HepG2 (cell line): ENCODE results near the gene C2orf74. TPM values are rescaled to one million over a fixed set of nuclear protein-coding genes. Genes with fewer than 3 reads are reported as not detected.
A peak's percentile ranks its signal among the peaks of the same experiment; 100 is the strongest.

Experiments used
- E2F5 ChIP-seq: sonication (generic); formaldehyde crosslinking; conservative IDR thresholded peaks from 2 replicates; pipeline ENCODE4 v1.4.0; 2020; ENCODE audit warnings: missing genetic modification reagents
- HMG20B ChIP-seq: conservative IDR thresholded peaks from 2 replicates; pipeline ENCODE4 v1.6.1; 2016; ENCODE audit warnings: missing genetic modification reagents, missing compliant biosample characterization
- POLR2A ChIP-seq, 2 experiments: IDR thresholded peaks; 2 replicates each; pipeline ENCODE4 v1.6.1; 2011; ENCODE audit warnings: low read depth in 2 of 2, low read length in 2 of 2, mild to moderate bottlenecking in 1 of 2, moderate library complexity in 1 of 2; ENCODE audit not compliant: insufficient read depth in 1 of 2
- ZBTB37 ChIP-seq: sonication (generic); formaldehyde crosslinking; IDR thresholded peaks from 2 replicates; pipeline ENCODE4 v1.4.0; 2020; ENCODE audit warnings: mild to moderate bottlenecking, missing genetic modification reagents
- ZNF136 ChIP-seq: sonication (generic); formaldehyde crosslinking; IDR thresholded peaks from 2 replicates; pipeline ENCODE4 v1.8.1; 2022; ENCODE audit warnings: low read depth, mild to moderate bottlenecking, moderate library complexity, missing genetic modification reagents
- polyA plus RNA-seq, 8 experiments: library from polyadenylated mRNA; depleted of rRNA in 3 of 8; stranded (reverse) in 7 of 8; unstranded in 1 of 8; fragments of >200 nt; fragmentation: Illumina TruSeq in 4 of 8; extraction: Trizol in 4 of 8; gene quantifications; 2 replicates each; pipeline versions ENCODE4 v1.2.1 to v1.2.3, GENCODE V29; 2011 to 2016; ENCODE audit warnings: low read depth in 4 of 8, missing spikeins in 1 of 8, mixed read lengths in 1 of 8; ENCODE audit not compliant: insufficient read depth in 1 of 8
- total RNA-seq, 5 experiments: library from RNA; depleted of rRNA; stranded (reverse); fragments of >200 nt; fragmentation: Illumina TruSeq; extraction: Trizol; gene quantifications; 2 replicates each; pipeline ENCODE4 v1.2.3, GENCODE V29; 2016; ENCODE audit warnings: low read depth in 1 of 5
- TF ChIP-seq, protein P1 (sequence below): sonication (generic); formaldehyde crosslinking; IDR thresholded peaks from 2 replicates; pipeline ENCODE4 v1.4.0; 2020; ENCODE audit warnings: missing genetic modification reagents
- TF ChIP-seq, protein P2 (sequence below), 2 experiments: fragments of 450-650 bp in 1 of 2; sonication (generic) in 1 of 2; formaldehyde crosslinking in 1 of 2; IDR thresholded peaks; 2 replicates each; pipeline versions ENCODE4 v1.6.1 to v1.8.0; 2016 to 2022; ENCODE audit warnings: antibody characterized with exemption in 1 of 2, mild to moderate bottlenecking in 1 of 2, missing genetic modification reagents in 1 of 2

C2orf74 gene
- total and polyA plus RNA-seq, 2 of the 13 experiments (the other 11 are each of a cell fraction or from before 2014, with no cell fraction given) = 10.6 to 13.8 TPM

DNA sequence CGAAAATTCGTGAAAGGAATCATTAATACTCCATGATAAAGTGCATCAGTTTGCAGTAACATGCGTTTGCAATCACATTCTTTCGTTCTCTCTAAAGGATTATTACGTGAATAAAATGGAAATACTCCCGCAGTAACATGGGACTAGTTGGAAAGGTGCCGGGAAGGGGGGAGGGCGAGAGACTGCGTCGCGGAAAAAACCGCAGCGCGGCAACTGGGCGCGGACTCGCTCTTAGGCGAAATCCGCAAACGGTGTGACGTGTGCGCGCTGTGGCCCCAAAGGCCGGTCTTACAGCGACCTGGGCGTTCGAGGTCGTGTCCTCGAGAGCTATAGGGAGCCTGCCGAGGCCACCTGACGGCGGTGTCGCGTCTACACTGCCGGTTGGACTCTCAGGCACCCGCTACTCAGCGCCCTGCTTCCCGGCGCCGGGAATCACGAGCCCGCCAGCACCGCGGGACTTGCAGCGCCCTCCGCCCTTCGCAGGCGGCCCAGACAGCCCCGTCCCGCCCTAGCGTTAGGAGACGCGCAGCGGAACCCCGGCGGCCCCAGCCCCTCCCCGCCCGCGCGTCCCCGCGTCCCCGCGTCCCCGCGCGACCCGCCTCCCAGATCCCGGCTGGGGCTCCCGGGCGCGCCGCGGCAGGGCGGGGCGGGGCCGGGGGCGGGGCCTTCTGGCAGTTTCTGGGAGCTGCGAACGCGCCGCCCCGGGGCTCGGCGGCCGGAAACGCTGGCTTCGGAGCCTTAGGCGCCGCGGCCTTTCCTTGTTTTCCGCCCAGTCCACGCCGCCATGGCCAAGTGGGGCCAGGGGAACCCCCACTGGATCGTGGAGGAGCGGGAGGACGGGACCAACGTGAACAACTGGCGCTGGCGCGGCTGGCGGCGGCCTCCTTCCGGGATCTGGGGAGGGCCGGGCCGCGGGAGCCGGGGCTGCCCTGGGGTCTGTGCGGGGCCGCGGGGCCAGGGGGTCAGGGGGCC is 15.1 kb downstream of the C2orf74 start (continued):
- TF ChIP-seq HMG20B (CRISPR knock-in tag) = peak; percentile 65; the same call in 1 of the 2 replicates
- peak; percentile 25; the same call in 1 of the 2 replicates for TF ChIP-seq ZBTB37 (CRISPR knock-in tag)
- peak; percentile 96 to 99 for TF ChIP-seq POLR2A (IDR thresholded peaks at IDR 0.05; ENCODE audit: insufficient read depth in 1 of 2, low read depth in 2 of 2, low read length in 2 of 2)
- TF ChIP-seq, protein P1, sequence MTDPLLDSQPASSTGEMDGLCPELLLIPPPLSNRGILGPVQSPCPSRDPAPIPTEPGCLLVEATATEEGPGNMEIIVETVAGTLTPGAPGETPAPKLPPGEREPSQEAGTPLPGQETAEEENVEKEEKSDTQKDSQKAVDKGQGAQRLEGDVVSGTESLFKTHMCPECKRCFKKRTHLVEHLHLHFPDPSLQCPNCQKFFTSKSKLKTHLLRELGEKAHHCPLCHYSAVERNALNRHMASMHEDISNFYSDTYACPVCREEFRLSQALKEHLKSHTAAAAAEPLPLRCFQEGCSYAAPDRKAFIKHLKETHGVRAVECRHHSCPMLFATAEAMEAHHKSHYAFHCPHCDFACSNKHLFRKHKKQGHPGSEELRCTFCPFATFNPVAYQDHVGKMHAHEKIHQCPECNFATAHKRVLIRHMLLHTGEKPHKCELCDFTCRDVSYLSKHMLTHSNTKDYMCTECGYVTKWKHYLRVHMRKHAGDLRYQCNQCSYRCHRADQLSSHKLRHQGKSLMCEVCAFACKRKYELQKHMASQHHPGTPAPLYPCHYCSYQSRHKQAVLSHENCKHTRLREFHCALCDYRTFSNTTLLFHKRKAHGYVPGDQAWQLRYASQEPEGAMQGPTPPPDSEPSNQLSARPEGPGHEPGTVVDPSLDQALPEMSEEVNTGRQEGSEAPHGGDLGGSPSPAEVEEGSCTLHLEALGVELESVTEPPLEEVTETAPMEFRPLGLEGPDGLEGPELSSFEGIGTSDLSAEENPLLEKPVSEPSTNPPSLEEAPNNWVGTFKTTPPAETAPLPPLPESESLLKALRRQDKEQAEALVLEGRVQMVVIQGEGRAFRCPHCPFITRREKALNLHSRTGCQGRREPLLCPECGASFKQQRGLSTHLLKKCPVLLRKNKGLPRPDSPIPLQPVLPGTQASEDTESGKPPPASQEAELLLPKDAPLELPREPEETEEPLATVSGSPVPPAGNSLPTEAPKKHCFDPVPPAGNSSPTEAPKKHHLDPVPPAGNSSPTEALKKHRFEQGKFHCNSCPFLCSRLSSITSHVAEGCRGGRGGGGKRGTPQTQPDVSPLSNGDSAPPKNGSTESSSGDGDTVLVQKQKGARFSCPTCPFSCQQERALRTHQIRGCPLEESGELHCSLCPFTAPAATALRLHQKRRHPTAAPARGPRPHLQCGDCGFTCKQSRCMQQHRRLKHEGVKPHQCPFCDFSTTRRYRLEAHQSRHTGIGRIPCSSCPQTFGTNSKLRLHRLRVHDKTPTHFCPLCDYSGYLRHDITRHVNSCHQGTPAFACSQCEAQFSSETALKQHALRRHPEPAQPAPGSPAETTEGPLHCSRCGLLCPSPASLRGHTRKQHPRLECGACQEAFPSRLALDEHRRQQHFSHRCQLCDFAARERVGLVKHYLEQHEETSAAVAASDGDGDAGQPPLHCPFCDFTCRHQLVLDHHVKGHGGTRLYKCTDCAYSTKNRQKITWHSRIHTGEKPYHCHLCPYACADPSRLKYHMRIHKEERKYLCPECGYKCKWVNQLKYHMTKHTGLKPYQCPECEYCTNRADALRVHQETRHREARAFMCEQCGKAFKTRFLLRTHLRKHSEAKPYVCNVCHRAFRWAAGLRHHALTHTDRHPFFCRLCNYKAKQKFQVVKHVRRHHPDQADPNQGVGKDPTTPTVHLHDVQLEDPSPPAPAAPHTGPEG = peak; percentile 95
- TF ChIP-seq, protein P2, sequence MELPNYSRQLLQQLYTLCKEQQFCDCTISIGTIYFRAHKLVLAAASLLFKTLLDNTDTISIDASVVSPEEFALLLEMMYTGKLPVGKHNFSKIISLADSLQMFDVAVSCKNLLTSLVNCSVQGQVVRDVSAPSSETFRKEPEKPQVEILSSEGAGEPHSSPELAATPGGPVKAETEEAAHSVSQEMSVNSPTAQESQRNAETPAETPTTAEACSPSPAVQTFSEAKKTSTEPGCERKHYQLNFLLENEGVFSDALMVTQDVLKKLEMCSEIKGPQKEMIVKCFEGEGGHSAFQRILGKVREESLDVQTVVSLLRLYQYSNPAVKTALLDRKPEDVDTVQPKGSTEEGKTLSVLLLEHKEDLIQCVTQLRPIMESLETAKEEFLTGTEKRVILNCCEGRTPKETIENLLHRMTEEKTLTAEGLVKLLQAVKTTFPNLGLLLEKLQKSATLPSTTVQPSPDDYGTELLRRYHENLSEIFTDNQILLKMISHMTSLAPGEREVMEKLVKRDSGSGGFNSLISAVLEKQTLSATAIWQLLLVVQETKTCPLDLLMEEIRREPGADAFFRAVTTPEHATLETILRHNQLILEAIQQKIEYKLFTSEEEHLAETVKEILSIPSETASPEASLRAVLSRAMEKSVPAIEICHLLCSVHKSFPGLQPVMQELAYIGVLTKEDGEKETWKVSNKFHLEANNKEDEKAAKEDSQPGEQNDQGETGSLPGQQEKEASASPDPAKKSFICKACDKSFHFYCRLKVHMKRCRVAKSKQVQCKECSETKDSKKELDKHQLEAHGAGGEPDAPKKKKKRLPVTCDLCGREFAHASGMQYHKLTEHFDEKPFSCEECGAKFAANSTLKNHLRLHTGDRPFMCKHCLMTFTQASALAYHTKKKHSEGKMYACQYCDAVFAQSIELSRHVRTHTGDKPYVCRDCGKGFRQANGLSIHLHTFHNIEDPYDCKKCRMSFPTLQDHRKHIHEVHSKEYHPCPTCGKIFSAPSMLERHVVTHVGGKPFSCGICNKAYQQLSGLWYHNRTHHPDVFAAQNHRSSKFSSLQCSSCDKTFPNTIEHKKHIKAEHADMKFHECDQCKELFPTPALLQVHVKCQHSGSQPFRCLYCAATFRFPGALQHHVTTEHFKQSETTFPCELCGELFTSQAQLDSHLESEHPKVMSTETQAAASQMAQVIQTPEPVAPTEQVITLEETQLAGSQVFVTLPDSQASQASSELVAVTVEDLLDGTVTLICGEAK (IDR thresholded peaks at IDR 0.05) = no peak
- TF ChIP-seq, protein P2 (CRISPR knock-in tag; IDR thresholded peaks at IDR 0.05) = peak; percentile 75
- TF ChIP-seq ZNF136 (CRISPR knock-in tag) = peak; percentile 83; the same call in 1 of the 2 replicates
- TF ChIP-seq E2F5 (CRISPR knock-in tag) = peak; percentile 82
